H1 (cell line): ENCODE measurements around the gene PIP5K1C. TPM values are rescaled to one million over a fixed set of nuclear protein-coding genes. Genes with fewer than 3 reads are reported as not detected.

Experiments used
- CTCF ChIA-PET: fragments of 300-600 bp; sonication (Branson Sonifier 250); formaldehyde crosslinking; loops from one replicate; lab custom pipeline; 2021; ENCODE audit not compliant: partially characterized antibody; lab: Charles Lee
- POLR2A ChIA-PET: fragments of 300-600 bp; sonication (Branson Sonifier 250); formaldehyde crosslinking; loops from one replicate; lab custom pipeline; 2021; ENCODE audit warnings: inconsistent platforms; ENCODE audit not compliant: partially characterized antibody; lab: Charles Lee
- DNase-seq, 2 experiments: peaks; one replicate each; pipeline versions ENCODE4 v3.0.0 to v3.0.0-alpha.2; 2010 to 2022; ENCODE audit warnings: low spot score in 2 of 2, low read depth in 1 of 2, mixed read lengths in 1 of 2
- FAIRE-seq: peaks from 2 replicates; lab custom pipeline; 2011; peaks lifted over from hg19 to GRCh38; lab: Jason Lieb, UNC
- H2AFZ ChIP-seq: 2 replicates; pipeline ENCODE4 v1.8.1; 2012; ENCODE audit warnings: low read length, inconsistent platforms
- H2AK5ac ChIP-seq: 2 replicates; pipeline ENCODE4 v1.6.1; 2013; ENCODE audit warnings: low read depth, low read length
- H2BK120ac ChIP-seq: replicated peaks from 2 replicates; pipeline ENCODE3; 2013; ENCODE audit warnings: low read depth, low read length, inconsistent platforms
- H2BK12ac ChIP-seq: 2 replicates; pipeline ENCODE4 v1.6.1; 2013; ENCODE audit warnings: low read depth, low read length
- H2BK15ac ChIP-seq: 2 replicates; pipeline ENCODE4 v1.6.1; 2013; ENCODE audit warnings: low read length
- H2BK20ac ChIP-seq: 2 replicates; pipeline ENCODE4 v1.6.1; 2013; ENCODE audit warnings: low read length
- H2BK5ac ChIP-seq: 2 replicates; pipeline ENCODE4 v1.6.1; 2013; ENCODE audit warnings: low read depth, low read length
- H3K14ac ChIP-seq: 2 replicates; pipeline ENCODE4 v1.6.1; 2013; ENCODE audit warnings: inconsistent platforms; ENCODE audit not compliant: insufficient read length
- H3K18ac ChIP-seq: 2 replicates; pipeline ENCODE4 v1.6.1; 2013; ENCODE audit warnings: low read length; ENCODE audit errors: extremely low read depth
- H3K23ac ChIP-seq: 2 replicates; pipeline ENCODE4 v1.6.1; 2013; ENCODE audit warnings: inconsistent platforms; ENCODE audit not compliant: insufficient read length
- H3K23me2 ChIP-seq: 2 replicates; pipeline ENCODE4 v1.6.1; 2013; ENCODE audit warnings: low read depth, low read length
- H3K27ac ChIP-seq: 2 replicates; pipeline ENCODE4 v1.6.1; 2011; ENCODE audit warnings: low read depth, low read length, inconsistent platforms
- H3K27me3 ChIP-seq, 4 experiments: replicated peaks in 1 of 4; 1 replicate in 1 of 4; 2 replicates in 3 of 4; pipeline versions ENCODE4 v1.6.1 to v1.8.1; 2011 to 2013; ENCODE audit warnings: low read length in 3 of 4, mild to moderate bottlenecking in 3 of 4, inconsistent platforms in 2 of 4, mixed read lengths in 2 of 4, moderate library complexity in 1 of 4; ENCODE audit not compliant: control insufficient read depth in 3 of 4, insufficient read depth in 3 of 4; ENCODE audit errors: extremely low read depth in 1 of 4
- H3K36me3 ChIP-seq, 4 experiments: 2 replicates each; pipeline versions ENCODE4 v1.6.1 to v1.8.1; 2011 to 2013; ENCODE audit warnings: mild to moderate bottlenecking in 4 of 4, low read length in 3 of 4, moderate library complexity in 2 of 4, control low read depth in 1 of 4, inconsistent platforms in 1 of 4; ENCODE audit not compliant: insufficient read depth in 4 of 4, control insufficient read depth in 2 of 4
- H3K4ac ChIP-seq: replicated peaks from 2 replicates; pipeline ENCODE3; 2013; ENCODE audit warnings: low read length, low read depth, mixed read lengths, inconsistent platforms; ENCODE audit not compliant: insufficient read length
- H3K4me1 ChIP-seq, 4 experiments: replicated peaks in 1 of 4; 1 replicate in 1 of 4; 2 replicates in 3 of 4; pipeline versions ENCODE4 v1.6.1 to v1.8.1; 2011 to 2013; ENCODE audit warnings: low read length in 3 of 4, inconsistent platforms in 2 of 4, mixed read lengths in 1 of 4; ENCODE audit not compliant: insufficient read depth in 4 of 4, control insufficient read depth in 3 of 4
- H3K4me2 ChIP-seq, 2 experiments: 2 replicates each; pipeline versions ENCODE4 v1.6.1 to v1.8.1; 2011 to 2013; ENCODE audit warnings: low read depth in 2 of 2, low read length in 2 of 2, control low read depth in 1 of 2, inconsistent platforms in 1 of 2, mild to moderate bottlenecking in 1 of 2; ENCODE audit not compliant: insufficient read depth in 1 of 2
- H3K4me3 ChIP-seq, 4 experiments: fragments of 200-600, 300-600 bp in 1 of 4; sonication (generic), shearing (Covaris generic), sonication (Bioruptor Twin) in 1 of 4; 2 replicates each; pipeline versions ENCODE4 v1.5.1 to v1.8.1; 2011 to 2016; ENCODE audit warnings: low read length in 4 of 4, low read depth in 3 of 4, control low read depth in 2 of 4, inconsistent platforms in 2 of 4, mild to moderate bottlenecking in 2 of 4, mixed read lengths in 1 of 4, moderate library complexity in 1 of 4; ENCODE audit not compliant: insufficient read depth in 2 of 4; ENCODE audit errors: extremely low read depth in 1 of 4
- H3K56ac ChIP-seq: replicated peaks from 2 replicates; pipeline ENCODE3; 2013; ENCODE audit warnings: low read depth, mild to moderate bottlenecking, mixed read lengths, low read length, inconsistent platforms; ENCODE audit not compliant: insufficient read length
- H3K79me1 ChIP-seq: 2 replicates; pipeline ENCODE4 v1.6.1; 2013; ENCODE audit warnings: low read depth, low read length, control low read depth
- H3K79me2 ChIP-seq, 2 experiments: 2 replicates each; pipeline versions ENCODE4 v1.6.1 to v1.8.1; 2012 to 2013; ENCODE audit warnings: low read length in 2 of 2, mild to moderate bottlenecking in 2 of 2, inconsistent platforms in 1 of 2; ENCODE audit not compliant: insufficient read depth in 2 of 2, control insufficient read depth in 1 of 2
- H3K9ac ChIP-seq, 4 experiments: replicated peaks in 1 of 4; 1 replicate in 1 of 4; 2 replicates in 3 of 4; pipeline versions ENCODE4 v1.6.1 to v1.8.1; 2011 to 2013; ENCODE audit warnings: low read depth in 3 of 4, low read length in 3 of 4, control low read depth in 2 of 4, mild to moderate bottlenecking in 2 of 4, moderate library complexity in 2 of 4, inconsistent platforms in 1 of 4; ENCODE audit errors: extremely low read depth in 1 of 4
- H3K9me3 ChIP-seq, 2 experiments: 2 replicates each; pipeline versions ENCODE4 v1.6.1 to v1.8.1; 2012 to 2013; ENCODE audit warnings: mild to moderate bottlenecking in 2 of 2, moderate library complexity in 2 of 2, control low read depth in 1 of 2, inconsistent platforms in 1 of 2, low read depth in 1 of 2, low read length in 1 of 2, mixed read lengths in 1 of 2; ENCODE audit not compliant: insufficient read depth in 2 of 2
- H4K20me1 ChIP-seq, 2 experiments: replicated peaks in 1 of 2; 2 replicates each; pipeline versions ENCODE3 to v1.8.1; 2011 to 2013; ENCODE audit warnings: inconsistent platforms in 2 of 2, low read length in 2 of 2, mild to moderate bottlenecking in 1 of 2; ENCODE audit not compliant: insufficient read depth in 2 of 2, control insufficient read depth in 1 of 2
- H4K5ac ChIP-seq: 2 replicates; pipeline ENCODE4 v1.6.1; 2013; ENCODE audit warnings: low read length, low read depth, mixed read lengths, inconsistent platforms; ENCODE audit not compliant: insufficient read length
- H4K8ac ChIP-seq: 2 replicates; pipeline ENCODE4 v1.8.0; 2013; ENCODE audit warnings: mild to moderate bottlenecking, moderate library complexity, low read length, inconsistent platforms; ENCODE audit not compliant: insufficient read depth; ENCODE audit errors: extremely low read depth
- H4K91ac ChIP-seq: replicated peaks from 2 replicates; pipeline ENCODE3; 2013; ENCODE audit warnings: low read length, mixed read lengths, inconsistent platforms; ENCODE audit not compliant: insufficient read length
- BACH1 ChIP-seq: IDR thresholded peaks from 2 replicates; pipeline ENCODE4 v1.6.1; 2012; ENCODE audit warnings: low read length, improper control_type of control experiment
- CTCF ChIP-seq, 3 experiments: IDR thresholded peaks; 1 replicate in 2 of 3; 2 replicates in 1 of 3; pipeline versions ENCODE4 v1.5.1 to v1.6.1; 2011; ENCODE audit warnings: low read length in 3 of 3, mild to moderate bottlenecking in 3 of 3, inconsistent platforms in 2 of 3, low read depth in 1 of 3, moderate library complexity in 1 of 3; ENCODE audit not compliant: insufficient read depth in 1 of 3; ENCODE audit errors: control extremely low read depth in 1 of 3
- GABPA ChIP-seq: IDR thresholded peaks from 2 replicates; pipeline ENCODE4 v1.6.1; 2011; ENCODE audit warnings: mild to moderate bottlenecking, low read length, moderate library complexity, borderline replicate concordance; ENCODE audit not compliant: insufficient read depth
- MAFK ChIP-seq: IDR thresholded peaks from 2 replicates; pipeline ENCODE4 v1.6.1; 2012; ENCODE audit warnings: low read depth, mild to moderate bottlenecking, improper control_type of control experiment, low read length
- MAX ChIP-seq: IDR thresholded peaks from 2 replicates; pipeline ENCODE4 v1.6.1; 2012; ENCODE audit warnings: inconsistent platforms
- RAD21 ChIP-seq, 2 experiments: IDR thresholded peaks in 1 of 2; conservative IDR thresholded peaks in 1 of 2; 2 replicates each; pipeline ENCODE4 v1.6.1; 2011; ENCODE audit warnings: low read depth in 2 of 2, low read length in 2 of 2, improper control_type of control experiment in 1 of 2, inconsistent platforms in 1 of 2, mild to moderate bottlenecking in 1 of 2, moderate library complexity in 1 of 2
- YY1 ChIP-seq: IDR thresholded peaks from 2 replicates; pipeline ENCODE4 v1.6.1; 2011; ENCODE audit warnings: low read depth, mild to moderate bottlenecking, low read length
- WGBS, 2 experiments: shearing (Covaris generic) in 1 of 2; methylation state at CpG; one replicate each; pipeline versions ENCODE4 v1.1.6 to v1.1.7; 2013 to 2015; ENCODE audit warnings: low lambda C conversion rate in 2 of 2, mixed read lengths in 2 of 2, inconsistent platforms in 1 of 2, low coverage in 1 of 2, missing lambda C conversion rate in 1 of 2; ENCODE audit not compliant: insufficient replicate concordance in 2 of 2, insufficient coverage in 1 of 2, insufficient read length in 1 of 2; ENCODE audit errors: extremely low coverage in 1 of 2, missing lambda C conversion rate in 1 of 2; 5-methylcytosine and 5-hydroxymethylcytosine counted together
- polyA plus RNA-seq, 7 experiments: library from polyadenylated mRNA; depleted of rRNA in 3 of 7; stranded (reverse) in 5 of 7; unstranded in 2 of 7; fragments of >200 nt in 5 of 7; fragments of 200-250 nt in 2 of 7; gene quantifications; 1 replicate in 5 of 7; 2 replicates in 1 of 7; 4 replicates in 1 of 7; pipeline versions ENCODE4 v1.2.1 to v1.2.3, GENCODE V29; 2011 to 2013; ENCODE audit warnings: missing spikeins in 2 of 7, mixed read lengths in 2 of 7
- total RNA-seq: library from RNA; stranded (reverse); fragmentation: NEBNext Ultra II Directional; extraction: Animal tissue kit (Norgen Biotek cat#: 25700); gene quantifications from 2 replicates; pipeline ENCODE4 v1.2.1, GENCODE V29; 2021

PIP5K1C gene
- total and polyA plus RNA-seq, 2 of the 8 experiments (the other 6 are each of a cell fraction or from before 2014, with no cell fraction given): 10.6 to 32.9 TPM

GRCh38 chr19:3618144-3618810 is 82.0 kb downstream of the PIP5K1C start:
- Histone ChIP-seq H3K56ac (no peak overlapping the region), H2BK20ac (no peak overlapping the region), H2BK15ac (no peak overlapping the region), H2BK120ac (no peak overlapping the region), H3K4me2 (no peak overlapping the region), H3K4ac (no peak overlapping the region), H3K27me3 (no peaks in the 10 kb centered on the region), H3K23me2 (no peaks in the 10 kb centered on the region), H3K4me3 (no peak overlapping the region), H2BK12ac (no peak overlapping the region), H4K91ac (no peak overlapping the region), H3K27ac (no peak overlapping the region), H4K5ac (no peak overlapping the region), H2AFZ (no peak overlapping the region), H3K23ac (no peak overlapping the region), H3K4me1 (peaks cover 0 to 3% (median under 1%) of the 10 kb centered on the region in 4 experiments; a peak in 3 of 7 replicates), H3K14ac (no peak overlapping the region), H3K79me1 (no peaks in the 10 kb centered on the region; the same call in 1 of the 2 replicates), H3K79me2 (no peaks in the 10 kb centered on the region), H3K9ac (no peak overlapping the region), H3K9me3 (no peaks in the 10 kb centered on the region), H4K8ac (peak overlapping the region; percentile 39; the same call in 1 of the 2 replicates), H2BK5ac (no peak overlapping the region), H2AK5ac (no peak overlapping the region), H4K20me1 (peaks cover 0 to 13% of the 10 kb centered on the region in 2 experiments), H3K36me3 (peaks cover 0 to 3% (median under 1%) of the 10 kb centered on the region in 4 experiments; a peak in 2 of 8 replicates), H3K18ac (no peak overlapping the region)
- ChIA-PET CTCF (interaction anchor here (0.7 to 7.3 kb wide), 10 partner anchors 10 to 82 kb away, joined by 3 to 38 read pairs (median 4); partner anchors contain the start of genes GIPC3 and TBXA2R), POLR2A (interaction anchor here (0.6 to 1.4 kb wide), 3 partner anchors 10 to 38 kb away, joined by 3 to 6 read pairs (median 3); no protein-coding TSS in a partner anchor)
- FAIRE-seq (no peak), DNase-seq (peak in 1 of 2 experiments; percentile 96)
- 82% methylated on average over 28 of the region's 31 CpGs; no CpG with 5 or more reads in 1 of the 2 experiments for WGBS, 2 experiments
- TF ChIP-seq BACH1 (no peak), MAFK (peak; percentile 86; the same call in 1 of the 2 replicates), GABPA (peak; percentile 39; the same call in 1 of the 2 replicates), CTCF (IDR thresholded peaks at IDR 0.05; ENCODE audit: control extremely low read depth in 1 of 3, insufficient read depth in 1 of 3, low read depth in 1 of 3, low read length in 3 of 3) (peak; percentile 86 to 92 (median 86)), RAD21 (IDR thresholded peaks at IDR 0.05 in 1 of 2, conservative IDR thresholded peaks at IDR 0.05 in 1 of 2; ENCODE audit: low read depth in 2 of 2, low read length in 2 of 2) (peak; percentile 68 to 80), MAX (0 out of 2 replicates have a peak, but pooled peaks have one; percentile 14), YY1 (no peak)
